ENCODE data around the gene BRICD5. TPM values are rescaled to one million over a fixed set of nuclear protein-coding genes. Genes with fewer than 3 reads are reported as not detected.

The BRICD5 gene
- total RNA-seq, 2 experiments from 2014 or later = 6.6 to 6.9 TPM

GRCh38 chr16:2199621-2200139 lies 11.0 kb downstream of the BRICD5 start:
- H3K4me3 Mint-ChIP-seq = no peak overlapping the region
- POLR2A ChIA-PET = interaction anchor here (3.6 kb wide), 1 partner anchor 44 kb away, joined by 18 read pairs; the partner anchor contains the start of gene TRAF7
- DNase-seq = no peak
- intact Hi-C loops (cut with micrococcal nuclease) = no loop called here
- peaks cover 23% of the 10 kb centered on the region for H3K27me3 Mint-ChIP-seq
- no peaks in the 10 kb centered on the region for H3K36me3 Mint-ChIP-seq (ENCODE audit: low read depth)
- CTCF ChIA-PET = no interaction called here
- H3K9me3 Mint-ChIP-seq = no peaks in the 10 kb centered on the region
- TF ChIP-seq, protein P1, sequence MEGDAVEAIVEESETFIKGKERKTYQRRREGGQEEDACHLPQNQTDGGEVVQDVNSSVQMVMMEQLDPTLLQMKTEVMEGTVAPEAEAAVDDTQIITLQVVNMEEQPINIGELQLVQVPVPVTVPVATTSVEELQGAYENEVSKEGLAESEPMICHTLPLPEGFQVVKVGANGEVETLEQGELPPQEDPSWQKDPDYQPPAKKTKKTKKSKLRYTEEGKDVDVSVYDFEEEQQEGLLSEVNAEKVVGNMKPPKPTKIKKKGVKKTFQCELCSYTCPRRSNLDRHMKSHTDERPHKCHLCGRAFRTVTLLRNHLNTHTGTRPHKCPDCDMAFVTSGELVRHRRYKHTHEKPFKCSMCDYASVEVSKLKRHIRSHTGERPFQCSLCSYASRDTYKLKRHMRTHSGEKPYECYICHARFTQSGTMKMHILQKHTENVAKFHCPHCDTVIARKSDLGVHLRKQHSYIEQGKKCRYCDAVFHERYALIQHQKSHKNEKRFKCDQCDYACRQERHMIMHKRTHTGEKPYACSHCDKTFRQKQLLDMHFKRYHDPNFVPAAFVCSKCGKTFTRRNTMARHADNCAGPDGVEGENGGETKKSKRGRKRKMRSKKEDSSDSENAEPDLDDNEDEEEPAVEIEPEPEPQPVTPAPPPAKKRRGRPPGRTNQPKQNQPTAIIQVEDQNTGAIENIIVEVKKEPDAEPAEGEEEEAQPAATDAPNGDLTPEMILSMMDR (IDR thresholded peaks at IDR 0.05) = no peak
- ATAC-seq = no peak
- H3K4me1 Mint-ChIP-seq (ENCODE audit: low read depth) = peaks cover 7% of the 10 kb centered on the region
- H3K27ac Mint-ChIP-seq = no peak overlapping the region

GRCh38 chr16:2199095-2199494 lies 11.6 kb downstream of the BRICD5 start:
- Mint-ChIP-seq H3K27ac (no peak overlapping the region), H3K4me1 (ENCODE audit: low read depth) (peaks cover 3% of the 10 kb centered on the region), H3K27me3 (peaks cover 23% of the 10 kb centered on the region), H3K9me3 (no peaks in the 10 kb centered on the region), H3K36me3 (ENCODE audit: low read depth) (no peaks in the 10 kb centered on the region), H3K4me3 (no peak overlapping the region)
- intact Hi-C loops (cut with micrococcal nuclease) = no loop called here
- ChIA-PET POLR2A (interaction anchor here (1.2 to 3.6 kb wide), 2 partner anchors 44 to 52 kb away, joined by 3 to 18 read pairs; partner anchors contain the start of genes ECI1 and TRAF7), CTCF (no interaction called here)
- ATAC-seq (no peak), DNase-seq (no peak)
- TF ChIP-seq, protein P1 (IDR thresholded peaks at IDR 0.05) = no peak

GRCh38 chr16:2198283-2198682 lies 12.4 kb downstream of the BRICD5 start:
- Mint-ChIP-seq H3K27ac (no peak overlapping the region), H3K4me3 (no peak overlapping the region), H3K4me1 (ENCODE audit: low read depth) (peaks cover 3% of the 10 kb centered on the region), H3K36me3 (ENCODE audit: low read depth) (no peaks in the 10 kb centered on the region), H3K9me3 (no peaks in the 10 kb centered on the region), H3K27me3 (peaks cover 23% of the 10 kb centered on the region)
- TF ChIP-seq, protein P1 (IDR thresholded peaks at IDR 0.05) = no peak
- CTCF ChIA-PET = no interaction called here
- POLR2A ChIA-PET = interaction anchor here (1.2 to 3.6 kb wide), 3 partner anchors 43 to 151 kb away, joined by 3 to 18 read pairs (median 3); partner anchors contain the start of genes ECI1, NTHL1 and TRAF7
- no peak for ATAC-seq
- no peak for DNase-seq
- intact Hi-C loops (cut with micrococcal nuclease) = no loop called here

DNA sequence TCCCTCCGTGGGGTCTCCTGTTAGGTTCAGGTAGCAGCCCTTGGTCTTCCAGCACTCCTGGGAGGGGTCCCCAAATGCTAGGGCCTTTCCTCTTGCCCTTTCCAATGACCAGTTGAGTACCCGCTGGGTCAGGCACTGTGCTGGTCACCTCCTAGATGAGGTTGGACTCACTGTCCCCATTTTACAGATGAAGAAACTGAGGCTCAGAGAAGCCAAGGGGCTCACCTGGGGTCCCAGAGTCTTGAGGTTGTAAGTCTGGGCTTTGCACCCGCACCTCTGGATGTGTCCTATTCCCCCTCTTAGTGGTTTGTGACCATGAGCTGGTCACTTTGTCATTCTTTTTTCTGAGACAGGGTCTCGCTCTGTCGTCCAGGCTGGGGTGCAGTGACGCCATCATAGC lies 12.9 kb downstream of the BRICD5 start:
- ChIA-PET CTCF (interaction anchor here (0.7 kb wide), 1 partner anchor 492 kb away, joined by 3 read pairs; no protein-coding TSS in a partner anchor), POLR2A (interaction anchor here (1.2 to 3.6 kb wide), 3 partner anchors 42 to 151 kb away, joined by 3 to 18 read pairs (median 3); partner anchors contain the start of genes ECI1, NTHL1 and TRAF7)
- H3K27ac Mint-ChIP-seq = no peak overlapping the region
- no peaks in the 10 kb centered on the region for H3K9me3 Mint-ChIP-seq
- peaks cover 23% of the 10 kb centered on the region for H3K27me3 Mint-ChIP-seq
- intact Hi-C loops (cut with micrococcal nuclease) = no loop called here
- TF ChIP-seq, protein P1 (IDR thresholded peaks at IDR 0.05) = no peak
- peaks cover 3% of the 10 kb centered on the region for H3K4me1 Mint-ChIP-seq (ENCODE audit: low read depth)
- ATAC-seq (no peak), DNase-seq (no peak)
- H3K36me3 Mint-ChIP-seq (ENCODE audit: low read depth) = no peaks in the 10 kb centered on the region
- H3K4me3 Mint-ChIP-seq = peak overlapping the region; percentile 29

DNA sequence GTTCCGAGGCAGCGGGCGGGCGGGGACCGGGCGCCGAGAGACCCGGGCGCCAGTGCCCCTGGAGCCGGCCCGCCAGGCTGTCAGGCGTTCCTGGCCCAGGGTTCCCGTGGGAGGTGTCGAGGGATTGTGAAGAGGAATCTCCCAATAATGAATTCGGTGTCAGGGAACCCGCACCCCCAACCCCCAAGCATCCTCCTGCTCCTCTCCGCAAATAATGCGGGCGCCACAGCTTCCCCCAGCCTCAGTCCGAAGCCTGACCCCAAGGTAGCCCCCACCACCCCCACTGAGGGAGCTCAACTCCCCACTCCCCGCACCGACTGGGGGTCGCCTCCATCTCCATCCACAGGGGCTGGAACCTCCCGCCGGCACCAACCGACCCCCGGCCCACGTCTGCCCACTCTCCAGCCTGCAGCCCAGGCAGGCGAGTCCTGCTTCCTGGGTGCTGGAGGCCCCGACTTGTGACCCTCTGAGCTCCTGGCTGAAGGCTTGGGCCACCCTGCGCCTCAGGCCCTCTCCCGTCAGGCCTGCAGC lies 13.6 kb downstream of the BRICD5 start:
- ATAC-seq = no peak
- peak overlapping the region; percentile 48 for H3K4me3 Mint-ChIP-seq
- H3K27me3 Mint-ChIP-seq = peaks cover 23% of the 10 kb centered on the region
- TF ChIP-seq, protein P1 (IDR thresholded peaks at IDR 0.05) = no peak
- H3K27ac Mint-ChIP-seq = no peak overlapping the region
- POLR2A ChIA-PET = interaction anchor here (1.2 to 3.6 kb wide), 2 partner anchors 42 to 150 kb away, joined by 3 to 18 read pairs; partner anchors contain the start of genes NTHL1 and TRAF7
- H3K36me3 Mint-ChIP-seq (ENCODE audit: low read depth) = no peaks in the 10 kb centered on the region
- peaks cover 3% of the 10 kb centered on the region for H3K4me1 Mint-ChIP-seq (ENCODE audit: low read depth)
- no peaks in the 10 kb centered on the region for H3K9me3 Mint-ChIP-seq
- intact Hi-C loops (cut with micrococcal nuclease) = no loop called here
- CTCF ChIA-PET = interaction anchor here (0.6 to 3.9 kb wide), 3 partner anchors 54 to 492 kb away, joined by 3 to 24 read pairs (median 3); partner anchors contain the start of gene ECI1
- no peak for DNase-seq
